Adrenal gland (tissue), 12 donors: ENCODE results near the gene RHPN2. TPM values are rescaled to one million over a fixed set of nuclear protein-coding genes. Genes with fewer than 3 reads are reported as not detected.

Source experiments
- DNase-seq, 7 donors: peaks; one replicate each; pipeline ENCODE4 v3.0.0-alpha.2; 2019 to 2020
- H3K27ac ChIP-seq, 5 donors: fragments of 200-600 bp; sonication (generic) in 4 of 5; 1 replicate in 3 of 5; 2 replicates in 2 of 5; pipeline versions ENCODE4 v1.5.1 to v1.8.0; 2016 to 2020; ENCODE audit warnings: mild to moderate bottlenecking in 1 of 5
- H3K27me3 ChIP-seq: fragments of 200-600 bp; 2 replicates; pipeline ENCODE4 v1.8.0; 2021
- H3K36me3 ChIP-seq, 2 donors: fragments of 200-600 bp; replicated peaks in 1 of 2; 1 replicate in 1 of 2; 2 replicates in 1 of 2; pipeline versions ENCODE4 v1.5.1 to v1.8.0; 2018 to 2022
- H3K4me1 ChIP-seq, 2 donors: fragments of 200-600 bp; replicated peaks in 1 of 2; 1 replicate in 1 of 2; 2 replicates in 1 of 2; pipeline versions ENCODE4 v1.5.1 to v1.8.0; 2018 to 2021
- H3K4me3 ChIP-seq, 4 donors: fragments of 200-600 bp; sonication (generic) in 3 of 4; one replicate each; pipeline ENCODE4 v1.5.1; 2016 to 2018
- H3K9me3 ChIP-seq, 3 donors: fragments of 200-600 bp; sonication (generic) in 1 of 3; replicated peaks in 1 of 3; 1 replicate in 2 of 3; 2 replicates in 1 of 3; pipeline versions ENCODE4 v1.5.1 to v1.8.0; 2016 to 2021
- POLR2A ChIP-seq, 2 donors: fragments of 450-650 bp; IDR thresholded peaks; one replicate each; pipeline ENCODE4 v1.6.1; 2017; ENCODE audit warnings: antibody characterized with exemption in 2 of 2, mild to moderate bottlenecking in 2 of 2, moderate library complexity in 1 of 2
- WGBS, 4 donors: extraction: QIAGEN DNeasy Blood & Tissue Kit in 2 of 4; methylation state at CpG; one replicate each; pipeline versions ENCODE4 v1.1.5 to v1.1.7; 2013 to 2017; 5-methylcytosine and 5-hydroxymethylcytosine counted together
- intact Hi-C, 2 donors: fragments of 100-400 bp; cut with DNase I; formaldehyde crosslinking; loops; one replicate each; pipeline versions ENCODE4 v1.14.1 to v1.15.0; 2022 to 2023
- polyA plus RNA-seq, 3 donors: library from polyadenylated mRNA; stranded (reverse); fragments of 200-250 nt in 2 of 3; fragments of 350-450 nt in 1 of 3; fragmentation: Illumina TruSeq in 1 of 3; extraction: RNeasy Lipid Tissue Mini Kit (QIAGEN cat#74804) in 1 of 3; gene quantifications; one replicate each; pipeline ENCODE4 v1.2.3, GENCODE V29; 2013 to 2014
- small RNA-seq, 2 donors: library from RNA; depleted of rRNA; stranded (forward); fragments of <200 nt; gene quantifications; one replicate each; pipeline ENCODE3, GENCODE V24; 2016
- total RNA-seq, 9 donors: library from RNA; depleted of rRNA in 4 of 9; stranded (reverse); fragments of >200 nt in 4 of 9; fragments of 120-200 nt in 1 of 9; fragmentation: NEBNext Ultra II Directional in 1 of 9; extraction: Animal tissue kit (Norgen Biotek cat#: 25700) in 1 of 9; gene quantifications; one replicate each; pipeline versions ENCODE4 v1.1.0 to v1.2.4, GENCODE V29; 2013 to 2023
- TF ChIP-seq, protein P1 (sequence below), 6 experiments: fragments of 450-650 bp in 4 of 6; fragments of 200-600 bp in 2 of 6; sonication (generic) in 1 of 6; IDR thresholded peaks; 1 replicate in 5 of 6; 2 replicates in 1 of 6; pipeline versions ENCODE4 v1.5.1 to v1.8.0; 2016 to 2021; ENCODE audit warnings: antibody characterized with exemption in 6 of 6, mild to moderate bottlenecking in 2 of 6, moderate library complexity in 1 of 6
- donor health status: healthy with polysubstance abuse.
- donor health status: Bipolar disorder and iron deficiency.
- donor health status: DM: yes; HTN: yes; CAD: no.
- donor health status: DM: no; HTN: no; CAD: no.
- donor health status: DM: no; HTN: no; CAD: no.
- donor health status: DM: yes; HTN: yes; CAD: no.

RHPN2 gene
- total and polyA plus RNA-seq, 12 donors: 0.52 to 1.3 (median 1.0) TPM; not detected in 1

- no peak for TF ChIP-seq POLR2A (IDR thresholded peaks at IDR 0.05)
- TF ChIP-seq, protein P1, sequence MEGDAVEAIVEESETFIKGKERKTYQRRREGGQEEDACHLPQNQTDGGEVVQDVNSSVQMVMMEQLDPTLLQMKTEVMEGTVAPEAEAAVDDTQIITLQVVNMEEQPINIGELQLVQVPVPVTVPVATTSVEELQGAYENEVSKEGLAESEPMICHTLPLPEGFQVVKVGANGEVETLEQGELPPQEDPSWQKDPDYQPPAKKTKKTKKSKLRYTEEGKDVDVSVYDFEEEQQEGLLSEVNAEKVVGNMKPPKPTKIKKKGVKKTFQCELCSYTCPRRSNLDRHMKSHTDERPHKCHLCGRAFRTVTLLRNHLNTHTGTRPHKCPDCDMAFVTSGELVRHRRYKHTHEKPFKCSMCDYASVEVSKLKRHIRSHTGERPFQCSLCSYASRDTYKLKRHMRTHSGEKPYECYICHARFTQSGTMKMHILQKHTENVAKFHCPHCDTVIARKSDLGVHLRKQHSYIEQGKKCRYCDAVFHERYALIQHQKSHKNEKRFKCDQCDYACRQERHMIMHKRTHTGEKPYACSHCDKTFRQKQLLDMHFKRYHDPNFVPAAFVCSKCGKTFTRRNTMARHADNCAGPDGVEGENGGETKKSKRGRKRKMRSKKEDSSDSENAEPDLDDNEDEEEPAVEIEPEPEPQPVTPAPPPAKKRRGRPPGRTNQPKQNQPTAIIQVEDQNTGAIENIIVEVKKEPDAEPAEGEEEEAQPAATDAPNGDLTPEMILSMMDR (IDR thresholded peaks at IDR 0.05): no peak
- intact Hi-C loops: no loop called here
- 88 to 98% (median 94%) methylated on average over 3 to 9 of the region's 9 CpGs for WGBS, 4 donors
- Histone ChIP-seq H3K4me3 (no peak overlapping the region), H3K27me3 (no peaks in the 10 kb centered on the region), H3K9me3 (no peaks in the 10 kb centered on the region), H3K27ac (no peak overlapping the region), H3K36me3 (peaks cover 0 to 19% of the 10 kb centered on the region in 2 donors), H3K4me1 (no peaks in the 10 kb centered on the region)
- no peak for DNase-seq
Observed at GRCh38 chr19:32935629-32936028, 129.1 kb downstream of the RHPN2 start.

DNA sequence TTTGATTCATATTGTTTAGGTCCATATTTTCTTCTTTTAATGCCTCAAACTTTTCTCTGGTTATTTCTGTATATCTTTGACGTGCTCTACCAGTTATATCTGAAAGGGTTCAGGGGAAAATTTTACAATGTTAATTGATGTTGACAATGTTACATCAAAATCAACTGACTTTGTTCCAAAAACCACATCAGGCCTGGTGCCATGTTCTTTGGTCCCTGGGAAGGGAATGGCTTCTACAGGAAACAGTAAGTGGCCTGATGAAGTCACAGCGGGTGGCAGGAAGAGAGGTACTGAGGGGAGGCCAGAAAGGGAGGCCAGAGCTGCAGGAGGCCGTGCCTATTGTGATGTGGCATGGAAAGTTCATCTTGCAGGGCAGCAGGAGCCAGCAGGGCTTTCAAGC lies 131.1 kb downstream of the RHPN2 start:
- no peak for DNase-seq
- WGBS, 4 donors: 98 to 99% (median 99%) methylated on average over 3 of the region's 3 CpGs
- intact Hi-C loops: no loop called here
- no peaks in the 10 kb centered on the region for H3K9me3 ChIP-seq
- H3K27ac ChIP-seq: no peak overlapping the region
- H3K4me1 ChIP-seq: no peaks in the 10 kb centered on the region
- H3K4me3 ChIP-seq: no peak overlapping the region
- no peak for TF ChIP-seq POLR2A (IDR thresholded peaks at IDR 0.05)
- TF ChIP-seq, protein P1 (IDR thresholded peaks at IDR 0.05): no peak
- H3K27me3 ChIP-seq: no peaks in the 10 kb centered on the region
- peaks cover 0 to 19% of the 10 kb centered on the region in 2 donors for H3K36me3 ChIP-seq

DNA sequence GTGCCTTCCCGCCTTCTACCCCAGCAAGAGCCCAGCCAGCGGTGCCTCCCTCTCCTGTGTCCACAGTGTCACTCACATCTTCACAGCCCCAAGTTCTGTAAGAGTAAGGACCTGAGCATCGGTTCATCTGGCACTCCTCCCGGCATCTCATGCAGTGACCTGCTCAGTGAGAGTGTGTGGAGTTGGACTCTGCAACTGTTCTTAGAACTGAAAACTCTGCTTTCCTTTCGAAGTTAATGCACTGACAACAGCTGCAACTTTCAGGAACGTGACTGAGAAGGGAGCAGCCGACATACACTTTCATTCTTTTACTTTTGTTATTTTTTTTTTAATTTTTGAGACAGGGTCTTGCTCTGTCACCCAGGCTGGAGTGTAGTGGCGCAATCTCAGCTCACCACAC lies 134.1 kb downstream of the RHPN2 start:
- intact Hi-C loops: no loop called here
- no peak for DNase-seq
- Histone ChIP-seq H3K9me3 (peaks cover 0 to 6% (median 0%) of the 10 kb centered on the region in 3 donors), H3K4me3 (no peak overlapping the region), H3K36me3 (peaks cover 0 to 5% of the 10 kb centered on the region in 2 donors), H3K27me3 (no peaks in the 10 kb centered on the region), H3K4me1 (no peaks in the 10 kb centered on the region), H3K27ac (no peak overlapping the region)
- 95 to 99% (median 97%) methylated on average over 8 of the region's 8 CpGs for WGBS, 4 donors
- TF ChIP-seq, protein P1 (IDR thresholded peaks at IDR 0.05): no peak
- no peak for TF ChIP-seq POLR2A (IDR thresholded peaks at IDR 0.05)

DNA sequence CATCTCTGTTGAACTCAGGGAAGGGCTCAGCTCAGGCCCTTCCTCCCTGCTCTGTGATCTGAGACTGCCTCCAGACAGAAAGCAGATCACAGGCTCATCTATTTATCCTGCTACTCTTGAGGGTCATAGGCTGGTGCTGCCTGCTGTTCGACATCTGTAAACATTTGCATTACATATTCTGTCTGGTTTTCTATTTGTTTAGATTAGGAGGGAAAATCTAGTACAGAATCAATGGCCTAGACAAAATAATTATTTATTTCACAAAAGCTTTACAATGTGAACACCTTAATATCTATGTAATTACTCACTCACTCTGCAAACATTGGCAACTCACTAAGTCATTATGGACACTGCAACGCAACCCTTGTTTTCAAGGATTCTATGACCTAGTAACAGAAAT lies 135.9 kb downstream of the RHPN2 start:
- H3K36me3 ChIP-seq: peaks cover 0 to 11% of the 10 kb centered on the region in 2 donors
- H3K4me1 ChIP-seq: no peaks in the 10 kb centered on the region
- no peak for DNase-seq
- H3K9me3 ChIP-seq: peaks cover 0 to 6% (median 0%) of the 10 kb centered on the region in 3 donors
- H3K4me3 ChIP-seq: no peak overlapping the region
- TF ChIP-seq, protein P1 (IDR thresholded peaks at IDR 0.05): no peak
- TF ChIP-seq POLR2A (IDR thresholded peaks at IDR 0.05): no peak
- intact Hi-C loops: no loop called here
- 93 to 98% (median 97%) methylated on average over 2 of the region's 2 CpGs for WGBS, 4 donors
- no peak overlapping the region for H3K27ac ChIP-seq
- H3K27me3 ChIP-seq: no peaks in the 10 kb centered on the region

Small RNAs within 50 kb of the gene (small RNA-seq; reads per million reads assigned to genes)
- gene AC008521.1: 0 reads per million in 2 donors
- 0 reads per million in 2 donors for gene AC008521.2

Other genes with a start within 250 kb of the RHPN2 start
- under 1 TPM in 4 of 9 donors, not detected in 5; 0.21 to 0.50 (median 0.39) TPM for gene SLC7A9, start 195.1 kb downstream of the RHPN2 start, total RNA-seq
- under 1 TPM; 0.11 to 0.51 (median 0.48) TPM for gene SLC7A9, start 195.1 kb downstream of the RHPN2 start, polyA plus RNA-seq
- gene CEP89, start 92.9 kb downstream of the RHPN2 start, total RNA-seq: 10 to 100 TPM in 7 of 9 donors, 1 to 10 TPM in 2; 9.2 to 20.1 (median 14.1) TPM
- gene CEP89, start 92.9 kb downstream of the RHPN2 start, polyA plus RNA-seq: 10 to 100 TPM; 11.0 to 16.9 (median 13.3) TPM
- 1 to 10 TPM; 1.2 to 4.9 (median 2.8) TPM for gene FAAP24, start 92.6 kb downstream of the RHPN2 start, total RNA-seq
- gene FAAP24, start 92.6 kb downstream of the RHPN2 start, polyA plus RNA-seq: 1 to 10 TPM in 2 of 3 donors, under 1 TPM in 1; 0.51 to 1.3 (median 1.1) TPM
- 10 to 100 TPM in 1 of 9 donors, 1 to 10 TPM in 8; 4.6 to 11.6 (median 6.8) TPM for gene GPATCH1, start 16.3 kb upstream of the RHPN2 start, total RNA-seq
- gene GPATCH1, start 16.3 kb upstream of the RHPN2 start, polyA plus RNA-seq: 1 to 10 TPM; 7.0 to 10.0 (median 9.1) TPM
- under 1 TPM in 1 of 9 donors, not detected in 8; 0.11 TPM for gene WDR88, start 67.2 kb upstream of the RHPN2 start, total RNA-seq
- gene WDR88, start 67.2 kb upstream of the RHPN2 start, polyA plus RNA-seq: under 1 TPM in 1 of 3 donors, not detected in 2; 0.03 TPM
- gene LRP3, start 129.4 kb upstream of the RHPN2 start, total RNA-seq: 10 to 100 TPM; 10.1 to 92.8 (median 62.4) TPM
- 10 to 100 TPM in 2 of 3 donors, 1 to 10 TPM in 1; 1.4 to 43.7 (median 23.7) TPM for gene LRP3, start 129.4 kb upstream of the RHPN2 start, polyA plus RNA-seq
- 1 to 10 TPM in 1 of 9 donors, under 1 TPM in 5, not detected in 3; 0.14 to 2.8 (median 0.45) TPM for gene SLC7A10, start 161.0 kb upstream of the RHPN2 start, total RNA-seq
- 1 to 10 TPM in 1 of 3 donors, under 1 TPM in 1, not detected in 1; 0.24 to 9.3 TPM for gene SLC7A10, start 161.0 kb upstream of the RHPN2 start, polyA plus RNA-seq
- 10 to 100 TPM in 2 of 9 donors, 1 to 10 TPM in 7; 1.6 to 24.6 (median 8.1) TPM for gene CEBPA, start 237.6 kb upstream of the RHPN2 start, total RNA-seq
- 10 to 100 TPM in 2 of 3 donors, under 1 TPM in 1; 0.60 to 29.9 (median 10.1) TPM for gene CEBPA, start 237.6 kb upstream of the RHPN2 start, polyA plus RNA-seq